ENCODE data around the gene IRF8. TPM values are rescaled to one million over a fixed set of nuclear protein-coding genes. Genes with fewer than 3 reads are reported as not detected.

Gene IRF8
- polyA plus RNA-seq, 1 of the 3 experiments (the other 2 are of a cell fraction), result not detected

- no peak overlapping the region for H3K9ac ChIP-seq
- no peaks in the 10 kb centered on the region for H3K4me1 ChIP-seq (ENCODE audit: control insufficient read depth in 1 of 2, insufficient read depth in 2 of 2, low read depth in 1 of 2, low read length in 1 of 2)
- H3K4me3 ChIP-seq (ENCODE audit: low read depth in 2 of 2, low read length in 1 of 2), result no peak overlapping the region
- no peak for TF ChIP-seq TCF12 (IDR thresholded peaks at IDR 0.05)
- no peak for TF ChIP-seq IRF3 (IDR thresholded peaks at IDR 0.05; ENCODE audit: low read depth, low read length)
- no peak for TF ChIP-seq SIN3A (IDR thresholded peaks at IDR 0.05; ENCODE audit: borderline replicate concordance, low read depth, low read length)
- TF ChIP-seq GATA2 (CRISPR knock-in tag; IDR thresholded peaks at IDR 0.05), result no peak
- no peak for TF ChIP-seq CHD2 (IDR thresholded peaks at IDR 0.05; ENCODE audit: low read length, partially characterized antibody)
- TF ChIP-seq RCOR1 (IDR thresholded peaks at IDR 0.05; ENCODE audit: low read length), result no peak
- no peak for TF ChIP-seq FOXM1 (IDR thresholded peaks at IDR 0.05; ENCODE audit: low read depth)
- no peak for TF ChIP-seq FOXJ3 (CRISPR knock-in tag; IDR thresholded peaks at IDR 0.05)
- TF ChIP-seq NFIC (IDR thresholded peaks at IDR 0.05; ENCODE audit: borderline replicate concordance), result no peak
- TF ChIP-seq SMC3 (IDR thresholded peaks at IDR 0.05; ENCODE audit: low read depth, low read length), result no peak
- no peak for TF ChIP-seq YY1 (IDR thresholded peaks at IDR 0.05; ENCODE audit: low read depth)
- no peak for TF ChIP-seq MXI1 (IDR thresholded peaks at IDR 0.05; ENCODE audit: low read depth, low read length)
- TF ChIP-seq CTCF (IDR thresholded peaks at IDR 0.05), result no peak
- TF ChIP-seq RAD21 (IDR thresholded peaks at IDR 0.05; ENCODE audit: low read length), result no peak
- no peak for TF ChIP-seq EZH2phosphoT487 (IDR thresholded peaks at IDR 0.05; ENCODE audit: borderline replicate concordance, low read depth)
- no peak for TF ChIP-seq POLR2AphosphoS5 (IDR thresholded peaks at IDR 0.05; ENCODE audit: low read depth, low read length)
- TF ChIP-seq NRF1 (IDR thresholded peaks at IDR 0.05; ENCODE audit: low read depth, low read length), result no peak
- H3K36me3 ChIP-seq (replicated peaks in 1 of 2; ENCODE audit: control insufficient read depth in 1 of 2, insufficient read depth in 2 of 2, low read length in 1 of 2), result no peaks in the 10 kb centered on the region
- 17% methylated on average over 15 of the region's 23 CpGs for WGBS (ENCODE audit: low lambda C conversion rate)
- POLR2A ChIA-PET, result no interaction called here
- peaks cover 93% of the 10 kb centered on the region for H3K27me3 ChIP-seq (ENCODE audit: insufficient read depth)
- H3K4me2 ChIP-seq, result no peak overlapping the region
- CTCF ChIA-PET, result no interaction called here
- H3K9me2 ChIP-seq, result no peaks in the 10 kb centered on the region
- no peaks in the 10 kb centered on the region for H3K79me2 ChIP-seq (ENCODE audit: insufficient read depth)
- no peaks in the 10 kb centered on the region for H3F3A ChIP-seq (replicated peaks; ENCODE audit: insufficient read depth)
- no peak overlapping the region for H2AFZ ChIP-seq (ENCODE audit: low read depth)
- H4K20me1 ChIP-seq (ENCODE audit: insufficient read depth), result no peaks in the 10 kb centered on the region
- no peaks in the 10 kb centered on the region for H3K9me3 ChIP-seq
- no peak for DNase-seq
- H3K27ac ChIP-seq (ENCODE audit: low read depth in 2 of 2, low read length in 1 of 2), result no peak overlapping the region
Observed at GRCh38 chr16:85931596-85932402, 32.8 kb downstream of the IRF8 start.

Measured in SK-N-SH (cell line).